Osteocyte (in vitro differentiated cells): Measurements from ENCODE around the gene ARL4A. TPM values are rescaled to one million over a fixed set of nuclear protein-coding genes. Genes with fewer than 3 reads are reported as not detected.
"Not testable (repeated sequence)": the region's sequence is repeated elsewhere in the genome, so short reads cannot be mapped to it uniquely, and the experiment has no call there.

ENCODE experiments used
- DNase-seq: peaks from one replicate; pipeline ENCODE4 v3.0.0; 2021; ENCODE audit warnings: mixed read lengths; ENCODE audit not compliant: unreplicated experiment; ENCODE audit errors: extremely low spot score
- H3K27ac Mint-ChIP-seq: one replicate; pipeline ENCODE4 v1.8.0; 2021; ENCODE audit warnings: mild to moderate bottlenecking, mixed read lengths; ENCODE audit not compliant: unreplicated experiment
- H3K27me3 Mint-ChIP-seq: one replicate; pipeline ENCODE4 v1.8.0; 2021; ENCODE audit warnings: mixed read lengths; ENCODE audit not compliant: unreplicated experiment
- H3K36me3 Mint-ChIP-seq: one replicate; pipeline ENCODE4 v1.8.0; 2021; ENCODE audit warnings: mixed read lengths; ENCODE audit not compliant: unreplicated experiment
- H3K4me1 Mint-ChIP-seq: one replicate; pipeline ENCODE4 v1.8.0; 2021; ENCODE audit warnings: mixed read lengths; ENCODE audit not compliant: unreplicated experiment
- H3K4me3 Mint-ChIP-seq: one replicate; pipeline ENCODE4 v1.8.0; 2021; ENCODE audit warnings: mild to moderate bottlenecking, moderate library complexity, mixed read lengths; ENCODE audit not compliant: unreplicated experiment
- H3K9me3 Mint-ChIP-seq: one replicate; pipeline ENCODE4 v1.8.0; 2021; ENCODE audit warnings: mixed read lengths; ENCODE audit not compliant: unreplicated experiment
- CTCF ChIP-seq: fragments of 200-600 bp; sonication (generic); IDR thresholded peaks from 2 replicates; pipeline ENCODE4 v1.5.0; 2021; ENCODE audit warnings: antibody characterized with exemption, mild to moderate bottlenecking, moderate library complexity
- total RNA-seq: library from RNA; stranded (reverse); gene quantifications from 2 replicates; pipeline ENCODE4 v1.2.1, GENCODE V29; 2021

Gene ARL4A
- total RNA-seq, 1 donor from 2014 or later: 9.6 TPM

- no peaks in the 10 kb centered on the region for H3K9me3 Mint-ChIP-seq
- H3K27me3 Mint-ChIP-seq: peaks cover 11% of the 10 kb centered on the region
- H3K4me1 Mint-ChIP-seq: peaks cover 2% of the 10 kb centered on the region
- H3K36me3 Mint-ChIP-seq: no peaks in the 10 kb centered on the region
- H3K4me3 Mint-ChIP-seq: no peak overlapping the region
- TF ChIP-seq CTCF: no peak
- DNase-seq: no peak
- H3K27ac Mint-ChIP-seq: no peak overlapping the region
These were observed 46.2 kb upstream of the ARL4A start for GRCh38 chr7:12641196-12641595.

- TF ChIP-seq CTCF: no peak
- Mint-ChIP-seq H3K4me3 (no peak overlapping the region), H3K27ac (no peak overlapping the region), H3K27me3 (peaks cover 5% of the 10 kb centered on the region), H3K4me1 (peaks cover 2% of the 10 kb centered on the region), H3K9me3 (no peaks in the 10 kb centered on the region), H3K36me3 (no peaks in the 10 kb centered on the region)
- no peak for DNase-seq
These were observed 44.9 kb upstream of the ARL4A start for GRCh38 chr7:12642508-12642907.

GRCh38 chr7:12643001-12643643, 44.3 kb upstream of the ARL4A start:
- DNase-seq: no peak
- no peak overlapping the region for H3K4me3 Mint-ChIP-seq
- peaks cover 1% of the 10 kb centered on the region for H3K27me3 Mint-ChIP-seq
- no peaks in the 10 kb centered on the region for H3K9me3 Mint-ChIP-seq
- no peak overlapping the region for H3K27ac Mint-ChIP-seq
- H3K4me1 Mint-ChIP-seq: peaks cover 5% of the 10 kb centered on the region
- H3K36me3 Mint-ChIP-seq: no peaks in the 10 kb centered on the region
- no peak for TF ChIP-seq CTCF

GRCh38 chr7:12643644-12644043, 43.8 kb upstream of the ARL4A start:
- Mint-ChIP-seq H3K27me3 (no peaks in the 10 kb centered on the region), H3K4me3 (no peak overlapping the region), H3K27ac (no peak overlapping the region), H3K36me3 (no peaks in the 10 kb centered on the region), H3K9me3 (no peaks in the 10 kb centered on the region), H3K4me1 (peaks cover 5% of the 10 kb centered on the region)
- TF ChIP-seq CTCF: no peak
- DNase-seq: no peak

GRCh38 chr7:12645212-12645611, 42.2 kb upstream of the ARL4A start:
- not testable (repeated sequence) for H3K4me3 Mint-ChIP-seq, H3K27me3 Mint-ChIP-seq, DNase-seq, H3K27ac Mint-ChIP-seq, H3K9me3 Mint-ChIP-seq, H3K4me1 Mint-ChIP-seq, H3K36me3 Mint-ChIP-seq

- Mint-ChIP-seq H3K4me1 (peaks cover 3% of the 10 kb centered on the region), H3K9me3 (no peaks in the 10 kb centered on the region), H3K27me3 (no peaks in the 10 kb centered on the region), H3K36me3 (no peaks in the 10 kb centered on the region), H3K4me3 (no peak overlapping the region), H3K27ac (no peak overlapping the region)
- TF ChIP-seq CTCF: no peak
- no peak for DNase-seq
These were observed 41.3 kb upstream of the ARL4A start for GRCh38 chr7:12646139-12646538.
